Fibroblast of the conjunctiva (primary cell): ENCODE results near the gene DLGAP1.
"Not testable (repeated sequence)": the region's sequence is repeated elsewhere in the genome, so short reads cannot be mapped to it uniquely, and the experiment has no call there.

Experiments used
- DNase-seq: peaks from one replicate; pipeline ENCODE4 v3.0.0-alpha.2; 2010; ENCODE audit warnings: low read depth

Gene DLGAP1

GRCh38 chr18:3494569-3494968, 960.5 kb downstream of the DLGAP1 start:
- no peak for DNase-seq

GRCh38 chr18:3494245-3494526, 960.9 kb downstream of the DLGAP1 start:
- no peak for DNase-seq

DNA sequence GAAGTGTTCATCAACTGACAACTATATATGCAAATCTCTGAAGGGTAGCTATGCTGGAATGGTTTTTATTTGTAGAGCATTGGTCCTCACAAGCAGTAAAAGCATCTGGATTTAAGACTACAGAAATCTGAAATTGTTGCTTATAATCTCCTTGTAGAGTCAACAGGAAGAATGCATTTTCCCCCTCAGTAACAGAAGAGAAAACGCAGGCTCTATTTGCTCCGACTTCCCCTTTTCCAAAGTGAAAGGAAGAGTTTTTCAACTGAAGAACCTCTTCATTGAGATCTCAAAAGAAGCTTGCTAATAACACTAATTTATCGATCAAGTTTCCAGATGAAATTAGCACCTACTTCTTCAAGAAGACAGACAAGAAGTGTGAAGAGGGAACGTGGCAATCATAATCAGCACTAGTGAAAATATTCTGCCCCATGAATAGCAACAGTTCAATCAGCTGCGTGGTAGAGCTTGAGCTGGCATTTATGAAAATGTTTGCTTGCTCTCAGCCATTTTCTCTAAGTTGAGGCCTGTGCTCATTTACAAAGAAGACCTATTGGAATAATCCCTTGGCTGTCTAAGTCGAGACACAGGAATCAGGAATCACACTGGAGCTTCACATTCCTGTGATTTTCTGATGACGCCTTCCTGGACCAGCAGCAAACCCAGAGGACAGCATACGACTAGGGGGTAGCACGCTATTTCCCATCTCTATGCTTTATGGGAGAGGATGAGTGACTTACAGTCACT, 961.4 kb downstream of the DLGAP1 start:
- DNase-seq, result no peak

GRCh38 chr18:3492721-3493120, 962.4 kb downstream of the DLGAP1 start:
- DNase-seq, result no peak

GRCh38 chr18:3491981-3492555, 963.0 kb downstream of the DLGAP1 start:
- DNase-seq, result no peak

DNA sequence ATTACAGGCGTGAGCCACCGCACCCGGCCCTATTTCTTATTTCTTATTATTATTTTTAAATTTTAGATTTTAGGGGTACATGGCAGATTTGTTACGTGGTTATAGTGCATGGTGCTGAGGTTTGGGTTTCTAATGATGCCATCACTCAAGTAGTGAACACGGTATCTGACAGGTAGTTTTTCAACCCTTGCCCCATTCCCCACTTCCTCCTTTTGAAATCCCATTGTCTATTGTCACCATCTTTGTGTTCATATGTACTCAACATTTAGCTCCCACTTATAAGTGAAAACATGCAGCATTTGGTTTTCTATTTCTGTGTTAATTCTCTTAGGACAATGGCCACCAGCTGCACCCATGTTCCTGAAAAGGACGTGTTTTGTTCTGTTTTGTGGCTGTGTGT, 965.6 kb downstream of the DLGAP1 start:
- DNase-seq, result no peak

DNA sequence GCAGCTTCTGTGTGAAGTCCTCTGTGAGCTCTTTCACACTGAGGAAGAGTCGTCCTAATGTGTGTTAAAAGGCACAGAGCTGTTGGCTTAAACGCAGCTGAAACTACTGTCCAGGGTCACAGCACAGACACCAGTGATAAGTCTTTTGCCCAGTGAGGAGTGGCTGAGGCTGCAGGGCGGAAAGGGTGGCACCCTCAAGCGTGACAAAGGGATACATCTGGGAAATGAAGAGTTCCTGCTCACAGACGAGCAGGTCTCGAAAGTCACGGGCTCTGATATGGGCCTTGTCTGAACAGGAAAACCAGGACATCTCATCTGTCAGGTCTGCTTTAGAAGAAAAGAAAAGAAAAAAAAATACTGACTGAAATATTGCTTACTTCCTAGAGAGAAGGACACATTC, 968.6 kb downstream of the DLGAP1 start:
- DNase-seq, result no peak

DNA sequence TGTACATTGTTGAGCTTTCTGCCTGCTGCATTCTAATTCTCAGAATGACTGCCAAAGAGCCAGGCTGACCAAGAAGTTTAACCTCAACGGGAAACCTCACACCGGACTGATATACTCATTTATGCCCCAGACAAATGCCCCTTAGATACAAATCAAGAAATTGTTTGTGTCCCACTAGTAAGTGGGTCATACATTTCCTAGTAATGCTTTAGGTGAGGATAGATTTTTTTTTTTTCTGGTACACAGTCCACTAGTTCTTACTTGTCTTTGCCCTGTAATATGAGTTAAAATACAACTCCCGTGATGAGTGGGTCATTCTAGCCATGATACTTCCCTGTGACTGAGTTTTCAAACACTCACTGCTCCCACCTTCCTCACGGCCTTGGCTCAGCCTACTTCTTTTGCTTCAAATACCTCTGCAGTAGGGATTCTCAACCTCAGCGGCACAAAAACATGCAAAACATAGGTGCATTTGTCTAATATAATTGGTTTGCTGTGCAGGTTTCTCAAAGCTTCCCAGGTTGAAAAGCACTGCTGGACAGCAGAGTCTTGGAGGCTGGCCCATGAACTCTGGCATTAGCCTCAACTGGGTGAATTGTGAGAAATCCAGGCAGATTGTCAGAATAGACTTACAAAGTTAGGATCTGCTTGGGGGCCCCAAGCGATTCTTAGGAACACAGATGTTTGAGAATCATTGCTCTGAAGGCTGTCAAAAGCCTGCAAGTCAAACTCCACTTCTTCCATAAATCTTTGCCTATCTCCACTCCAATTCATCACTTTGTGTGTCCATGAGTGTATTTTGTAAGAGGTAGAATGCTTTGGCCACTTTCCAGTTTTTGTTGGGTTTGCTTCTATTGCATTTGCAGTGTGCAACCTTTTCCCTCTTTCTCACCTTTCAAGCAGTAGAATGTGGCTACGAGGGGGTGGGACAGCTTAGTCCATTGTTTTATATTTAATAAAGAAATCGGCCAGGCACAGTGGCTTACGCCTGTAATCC, 969.7 kb downstream of the DLGAP1 start:
- DNase-seq, result no peak

DNA sequence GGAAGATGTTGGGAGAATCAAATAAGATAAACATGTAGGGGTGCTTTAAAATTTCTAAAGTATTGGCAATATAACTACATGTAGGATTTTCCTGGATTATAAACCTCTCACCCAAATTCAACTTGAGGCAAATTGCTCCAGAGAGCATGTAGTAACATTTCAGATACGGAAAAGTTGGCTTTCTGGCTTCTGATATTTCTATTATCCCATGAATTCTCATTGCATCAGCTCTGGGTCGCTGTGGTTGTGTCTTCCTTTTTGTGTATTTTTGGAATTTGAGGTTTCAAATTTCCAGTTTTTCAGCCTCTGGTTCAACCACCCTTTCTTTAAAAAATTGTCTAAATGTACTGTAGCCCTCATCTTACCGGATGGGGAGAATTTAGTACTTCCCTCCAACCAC, 972.8 kb downstream of the DLGAP1 start:
- no peak for DNase-seq

- peak; percentile 6 for DNase-seq
These were observed 973.4 kb downstream of the DLGAP1 start for GRCh38 chr18:3481696-3482210.

- no peak for DNase-seq
These were observed 974.1 kb downstream of the DLGAP1 start for GRCh38 chr18:3480827-3481573.

GRCh38 chr18:3479978-3480509, 975.1 kb downstream of the DLGAP1 start:
- no peak for DNase-seq

GRCh38 chr18:3478262-3478978, 976.7 kb downstream of the DLGAP1 start:
- peak; percentile 14 for DNase-seq

DNA sequence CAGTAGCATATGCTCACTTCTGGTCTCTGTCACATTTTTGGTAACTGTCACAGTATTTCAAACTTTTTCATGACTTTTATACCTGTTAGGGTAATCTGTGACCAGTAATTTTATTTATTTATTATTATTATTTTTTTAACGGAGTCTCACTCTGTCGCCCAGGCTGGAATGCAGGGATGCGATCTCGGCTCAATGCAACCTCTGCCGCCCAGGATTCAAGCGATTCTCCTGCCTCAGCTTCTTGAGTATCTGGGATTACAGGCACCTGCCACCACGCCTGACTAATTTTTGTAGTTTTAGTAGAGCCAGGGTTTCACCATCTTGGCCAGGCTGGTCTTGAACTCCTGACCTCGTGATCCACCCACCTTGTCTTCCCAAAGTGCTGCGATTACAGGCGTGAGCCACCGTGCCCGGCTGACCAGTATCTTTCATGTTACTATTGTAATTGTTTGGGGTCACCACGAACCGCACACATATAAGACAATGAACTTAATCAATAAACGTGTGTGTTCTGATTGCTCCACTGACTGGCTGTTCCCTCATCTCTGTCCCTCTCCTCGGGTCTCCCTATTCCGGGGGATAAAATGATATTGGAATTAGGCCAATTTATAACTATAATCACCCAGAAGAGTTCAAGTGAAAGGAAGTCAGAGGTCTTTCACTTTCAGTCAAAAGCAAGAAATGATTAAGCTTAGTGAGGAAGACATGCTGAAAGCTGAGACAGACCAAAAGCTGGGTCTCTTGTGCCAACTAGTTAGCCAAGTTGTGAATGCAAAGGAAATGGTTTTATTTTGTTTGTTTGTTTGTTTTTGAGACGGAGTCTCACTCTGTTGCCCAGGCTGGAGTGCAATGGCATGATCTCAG, 982.2 kb downstream of the DLGAP1 start:
- DNase-seq, result no peak

GRCh38 chr18:3472121-3472520, 983.0 kb downstream of the DLGAP1 start:
- not testable (repeated sequence) for DNase-seq

DNA sequence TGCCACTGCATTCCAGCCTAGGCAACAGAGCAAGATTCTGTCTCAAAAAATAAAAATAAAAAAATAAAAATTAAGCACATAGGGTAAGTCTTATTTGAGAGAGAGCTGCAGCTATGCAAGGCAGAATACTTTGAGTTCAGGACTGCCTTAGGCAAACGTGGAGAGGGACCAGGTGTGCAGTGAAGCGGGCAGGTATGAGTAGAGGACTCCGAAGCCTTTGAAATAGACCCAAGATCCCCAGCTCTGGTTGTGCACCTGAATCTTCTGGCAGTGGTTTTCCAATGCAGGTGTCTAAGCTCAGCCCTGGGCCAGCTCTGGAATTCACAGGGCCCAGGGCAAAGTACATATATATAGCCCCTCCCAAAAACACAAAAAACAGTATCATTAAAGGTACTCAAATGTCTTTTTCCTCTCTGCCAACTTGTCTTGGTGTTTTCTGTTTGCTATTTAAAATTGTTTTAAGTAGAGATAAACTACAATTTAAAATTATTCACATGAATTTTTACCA, 983.9 kb downstream of the DLGAP1 start:
- no peak for DNase-seq

DNA sequence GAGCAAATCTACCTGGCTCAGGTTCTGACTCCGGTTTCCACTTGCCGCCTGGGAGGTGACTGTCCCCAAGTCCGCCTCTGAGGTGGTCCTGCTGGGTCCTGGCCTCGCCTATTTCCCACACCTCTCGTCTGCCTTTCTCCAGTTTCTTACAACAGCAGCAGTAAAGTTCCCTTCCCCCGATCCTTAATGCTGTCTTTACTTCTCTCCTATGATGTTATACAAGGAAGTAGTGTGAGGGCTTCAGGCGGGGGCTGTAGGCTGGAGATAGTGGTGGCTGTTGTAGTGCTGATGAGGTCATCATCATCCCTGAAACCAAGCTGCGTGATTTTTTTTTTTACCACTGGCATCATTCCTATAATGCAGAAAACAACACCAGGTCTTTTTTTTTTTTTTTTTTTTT, 986.3 kb downstream of the DLGAP1 start:
- no peak for DNase-seq

- no peak for DNase-seq
These were observed 986.9 kb downstream of the DLGAP1 start for GRCh38 chr18:3468066-3468705.

DNA sequence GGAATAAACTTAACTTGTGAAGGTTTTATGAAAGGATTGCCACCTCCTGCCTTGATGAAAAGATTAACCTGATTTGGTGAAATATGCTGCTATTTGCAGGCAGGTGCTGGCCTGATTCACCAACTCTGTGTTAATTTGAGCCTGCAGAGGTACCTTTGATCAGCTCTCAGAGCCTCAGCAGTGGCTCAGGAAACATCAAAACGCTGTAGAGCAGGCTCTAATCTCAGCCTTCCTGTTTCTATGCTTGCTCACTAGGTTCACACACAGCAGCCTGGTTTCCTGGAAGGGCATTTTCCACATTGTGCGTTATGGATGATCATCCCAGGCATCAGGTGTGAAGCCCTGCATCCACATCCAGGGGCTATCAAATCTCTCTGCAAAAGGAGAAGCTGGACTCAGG, 988.2 kb downstream of the DLGAP1 start:
- DNase-seq, result no peak
